WTC11 (cell line): ENCODE data around the gene BLOC1S4. TPM values are rescaled to one million over a fixed set of nuclear protein-coding genes. Genes with fewer than 3 reads are reported as not detected.

Experiments
- ATAC-seq: fragments of 200-7000 bp; cut with Tn5 transposase; 2 replicates; pipeline ENCODE4 v1.10.0; 2021; ENCODE audit warnings: mild to moderate bottlenecking, moderate library complexity
- CTCF ChIA-PET: fragments of 300-600 bp; sonication (Branson Sonifier 250); formaldehyde crosslinking; loops from one replicate; lab custom pipeline; 2021; ENCODE audit warnings: antibody characterized with exemption; lab: Charles Lee
- POLR2A ChIA-PET: fragments of 350-600 bp; sonication (Branson Sonifier 250); formaldehyde crosslinking; loops from one replicate; lab custom pipeline; 2021; ENCODE audit warnings: antibody characterized with exemption; lab: Charles Lee
- DNase-seq: peaks from one replicate; pipeline ENCODE4 v3.0.0; 2021; ENCODE audit warnings: low spot score
- H3K27ac Mint-ChIP-seq: 2 replicates; pipeline ENCODE4 v1.8.0; 2021; ENCODE audit warnings: mixed read lengths
- H3K27me3 Mint-ChIP-seq: 2 replicates; pipeline ENCODE4 v1.8.0; 2021; ENCODE audit warnings: low read depth, mild to moderate bottlenecking, moderate library complexity, mixed read lengths
- H3K36me3 Mint-ChIP-seq: 2 replicates; pipeline ENCODE4 v1.8.0; 2021; ENCODE audit warnings: mixed read lengths
- H3K4me1 Mint-ChIP-seq: 2 replicates; pipeline ENCODE4 v1.8.0; 2022; ENCODE audit warnings: mixed read lengths
- H3K4me3 Mint-ChIP-seq: 2 replicates; pipeline ENCODE4 v1.8.0; 2021; ENCODE audit warnings: mild to moderate bottlenecking, moderate library complexity, mixed read lengths
- H3K9me3 Mint-ChIP-seq: 2 replicates; pipeline ENCODE4 v1.8.0; 2021; ENCODE audit warnings: mixed read lengths
- ELF4 ChIP-seq: sonication (generic); formaldehyde crosslinking; IDR thresholded peaks from 2 replicates; pipeline ENCODE4 v1.8.1; 2022; ENCODE audit warnings: low read depth, mild to moderate bottlenecking, moderate library complexity, missing genetic modification reagents
- HMGA2 ChIP-seq: fragments of 250-450 bp; sonication (Bioruptor Pico); IDR thresholded peaks from 2 replicates; pipeline ENCODE4 v1.4.0; 2021; ENCODE audit warnings: mild to moderate bottlenecking, moderate library complexity
- NFE2L1 ChIP-seq: sonication (generic); formaldehyde crosslinking; IDR thresholded peaks from 2 replicates; pipeline ENCODE4 v1.8.1; 2023; ENCODE audit warnings: missing genetic modification reagents
- RORB ChIP-seq: fragments of 250-450 bp; sonication (Bioruptor Pico); IDR thresholded peaks from 2 replicates; pipeline ENCODE4 v1.9.0; 2021; ENCODE audit warnings: mild to moderate bottlenecking
- SOX15 ChIP-seq: fragments of 250-450 bp; sonication (Bioruptor Pico); IDR thresholded peaks from 2 replicates; pipeline ENCODE4 v1.9.0; 2021; ENCODE audit warnings: mild to moderate bottlenecking
- TEAD4 ChIP-seq: sonication (generic); formaldehyde crosslinking; IDR thresholded peaks from 2 replicates; pipeline ENCODE4 v1.8.0; 2022; ENCODE audit warnings: mild to moderate bottlenecking, missing genetic modification reagents
- ZBTB21 ChIP-seq: sonication (generic); formaldehyde crosslinking; IDR thresholded peaks from 2 replicates; pipeline ENCODE4 v1.8.1; 2023; ENCODE audit warnings: mild to moderate bottlenecking, missing genetic modification reagents, borderline replicate concordance
- total RNA-seq: library from RNA; stranded (reverse); gene quantifications from 3 replicates; pipeline ENCODE4 v1.2.3, GENCODE V29; 2021
- TF ChIP-seq, protein P1 (sequence below): sonication (generic); formaldehyde crosslinking; IDR thresholded peaks from 2 replicates; pipeline ENCODE4 v1.8.0; 2022; ENCODE audit warnings: mild to moderate bottlenecking, missing genetic modification reagents
- TF ChIP-seq, protein P2 (sequence below): fragments of 250-450 bp; sonication (Bioruptor Pico); IDR thresholded peaks from 2 replicates; pipeline ENCODE4 v1.8.0; 2021; ENCODE audit warnings: mild to moderate bottlenecking
- TF ChIP-seq, protein P3 (sequence below): sonication (generic); formaldehyde crosslinking; IDR thresholded peaks from 2 replicates; pipeline ENCODE4 v1.8.0; 2022; ENCODE audit warnings: mild to moderate bottlenecking, missing genetic modification reagents
- TF ChIP-seq, protein P4 (sequence below): sonication (generic); formaldehyde crosslinking; IDR thresholded peaks from 2 replicates; pipeline ENCODE4 v1.8.1; 2023; ENCODE audit warnings: mild to moderate bottlenecking, missing genetic modification reagents, moderate library complexity
- TF ChIP-seq, protein P5 (sequence below): sonication (generic); formaldehyde crosslinking; IDR thresholded peaks from 2 replicates; pipeline ENCODE4 v1.8.1; 2023; ENCODE audit warnings: mild to moderate bottlenecking, missing genetic modification reagents

The BLOC1S4 gene
- total RNA-seq, 1 experiment from 2014 or later, result 21.4 TPM

DNA sequence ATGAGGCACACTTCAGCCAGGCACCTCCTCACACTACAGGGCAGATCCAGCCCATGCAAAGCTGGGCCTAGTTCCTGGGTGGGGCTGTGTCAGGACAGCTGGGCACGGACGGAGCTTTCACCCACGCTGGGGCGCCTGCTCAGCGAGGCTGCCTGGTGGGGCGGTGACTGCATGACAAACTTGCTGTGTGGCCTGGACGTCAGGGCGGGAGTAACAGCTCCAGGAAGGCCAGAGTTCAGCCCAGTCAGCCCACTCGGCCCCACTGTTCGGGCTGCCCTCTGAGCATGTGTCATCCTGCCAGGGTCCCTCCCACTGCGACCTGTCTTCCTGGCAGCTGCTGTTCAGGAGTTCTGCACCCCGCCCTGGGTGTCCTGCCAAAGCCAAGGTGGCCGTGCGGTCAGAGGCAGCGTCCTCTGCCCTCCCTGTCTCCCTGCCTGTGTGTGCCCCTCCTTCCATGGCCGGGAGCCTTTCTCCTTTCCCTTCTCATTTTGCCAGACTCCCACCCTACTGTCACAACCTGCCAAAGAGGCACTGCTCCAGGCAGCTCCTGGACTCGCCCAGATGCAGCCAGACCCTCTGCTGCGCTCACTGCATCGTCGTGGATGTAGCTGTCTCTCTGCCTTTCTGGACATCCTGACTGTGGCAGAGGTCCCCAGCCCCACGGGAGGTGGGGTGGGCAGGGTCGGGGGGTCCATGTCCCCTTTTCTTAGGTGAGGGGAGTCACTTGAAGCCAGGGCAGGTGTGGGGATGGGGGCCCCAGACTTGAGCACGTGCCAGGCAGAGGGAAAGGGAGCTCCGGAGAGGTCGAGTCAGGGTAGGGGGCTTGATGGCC lies 33.6 kb downstream of the BLOC1S4 start (continued):
- TF ChIP-seq HMGA2 (CRISPR knock-in tag) (no peak), ELF4 (CRISPR knock-in tag) (no peak)
- TF ChIP-seq, protein P1, sequence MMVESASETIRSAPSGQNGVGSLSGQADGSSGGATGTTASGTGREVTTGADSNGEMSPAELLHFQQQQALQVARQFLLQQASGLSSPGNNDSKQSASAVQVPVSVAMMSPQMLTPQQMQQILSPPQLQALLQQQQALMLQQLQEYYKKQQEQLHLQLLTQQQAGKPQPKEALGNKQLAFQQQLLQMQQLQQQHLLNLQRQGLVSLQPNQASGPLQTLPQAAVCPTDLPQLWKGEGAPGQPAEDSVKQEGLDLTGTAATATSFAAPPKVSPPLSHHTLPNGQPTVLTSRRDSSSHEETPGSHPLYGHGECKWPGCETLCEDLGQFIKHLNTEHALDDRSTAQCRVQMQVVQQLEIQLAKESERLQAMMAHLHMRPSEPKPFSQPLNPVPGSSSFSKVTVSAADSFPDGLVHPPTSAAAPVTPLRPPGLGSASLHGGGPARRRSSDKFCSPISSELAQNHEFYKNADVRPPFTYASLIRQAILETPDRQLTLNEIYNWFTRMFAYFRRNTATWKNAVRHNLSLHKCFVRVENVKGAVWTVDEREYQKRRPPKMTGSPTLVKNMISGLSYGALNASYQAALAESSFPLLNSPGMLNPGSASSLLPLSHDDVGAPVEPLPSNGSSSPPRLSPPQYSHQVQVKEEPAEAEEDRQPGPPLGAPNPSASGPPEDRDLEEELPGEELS (CRISPR knock-in tag), result no peak
- TF ChIP-seq, protein P2, sequence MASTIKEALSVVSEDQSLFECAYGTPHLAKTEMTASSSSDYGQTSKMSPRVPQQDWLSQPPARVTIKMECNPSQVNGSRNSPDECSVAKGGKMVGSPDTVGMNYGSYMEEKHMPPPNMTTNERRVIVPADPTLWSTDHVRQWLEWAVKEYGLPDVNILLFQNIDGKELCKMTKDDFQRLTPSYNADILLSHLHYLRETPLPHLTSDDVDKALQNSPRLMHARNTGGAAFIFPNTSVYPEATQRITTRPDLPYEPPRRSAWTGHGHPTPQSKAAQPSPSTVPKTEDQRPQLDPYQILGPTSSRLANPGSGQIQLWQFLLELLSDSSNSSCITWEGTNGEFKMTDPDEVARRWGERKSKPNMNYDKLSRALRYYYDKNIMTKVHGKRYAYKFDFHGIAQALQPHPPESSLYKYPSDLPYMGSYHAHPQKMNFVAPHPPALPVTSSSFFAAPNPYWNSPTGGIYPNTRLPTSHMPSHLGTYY (CRISPR knock-in tag), result no peak
- TF ChIP-seq, all 79 proteins: peak for 0

DNA sequence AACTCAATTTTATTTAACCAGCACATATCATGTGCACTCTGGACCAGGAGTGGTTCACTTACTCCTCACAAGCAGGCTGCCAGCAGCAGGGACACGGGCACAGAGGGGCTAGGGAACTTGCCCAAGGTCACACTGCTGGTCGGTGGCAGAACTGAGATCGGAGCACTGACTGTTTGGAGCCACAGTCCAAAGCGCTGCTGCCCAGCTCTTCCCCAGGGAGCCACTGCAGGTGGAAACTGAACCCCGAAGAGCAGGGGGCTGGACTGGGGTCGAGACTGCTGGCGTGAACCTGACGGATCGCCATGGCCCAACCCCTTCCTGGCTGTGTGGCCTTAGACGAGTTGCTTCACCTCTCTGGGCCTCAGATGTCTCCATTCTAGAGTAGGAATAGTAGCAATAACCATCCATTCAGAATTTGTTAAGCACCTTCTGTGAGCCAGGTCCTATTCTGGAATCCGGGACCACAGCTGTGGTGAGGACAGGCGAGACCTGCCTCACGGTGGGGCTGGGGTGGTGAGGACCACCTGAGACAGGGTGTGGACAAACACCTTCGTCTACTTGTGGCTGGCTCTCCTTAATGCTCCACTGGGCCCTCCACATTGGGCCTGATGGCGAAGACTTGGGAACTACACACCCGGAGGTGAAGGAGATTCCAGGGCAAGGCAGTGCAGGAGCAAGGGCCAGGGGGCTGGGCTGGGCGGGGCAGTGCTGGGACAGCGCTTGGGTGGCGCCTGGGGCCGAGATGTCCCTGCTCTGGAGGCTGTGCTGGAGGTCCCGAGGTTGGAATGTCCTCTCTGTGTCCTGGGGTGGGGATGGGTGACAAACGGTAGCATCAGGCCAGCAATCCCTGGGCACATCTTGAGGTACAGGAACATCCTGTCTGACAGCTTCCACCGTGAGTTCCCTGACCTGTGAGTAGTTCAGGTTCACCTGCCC lies 34.6 kb downstream of the BLOC1S4 start:
- DNase-seq (no peak), ATAC-seq (no peak)
- Mint-ChIP-seq H3K9me3 (no peaks in the 10 kb centered on the region), H3K27me3 (no peaks in the 10 kb centered on the region; the same call in 1 of the 2 replicates), H3K36me3 (no peaks in the 10 kb centered on the region), H3K27ac (peak overlapping the region; percentile 82), H3K4me1 (0 out of 2 replicates have a peak, but pooled peaks cover 4% of the 10 kb centered on the region), H3K4me3 (no peak overlapping the region)
- ChIA-PET CTCF (interaction anchor here (1.0 kb wide), 2 partner anchors 123 to 293 kb away, joined by 3 to 5 read pairs; partner anchors contain the start of gene TADA2B), POLR2A (no interaction called here)
- TF ChIP-seq, protein P3, sequence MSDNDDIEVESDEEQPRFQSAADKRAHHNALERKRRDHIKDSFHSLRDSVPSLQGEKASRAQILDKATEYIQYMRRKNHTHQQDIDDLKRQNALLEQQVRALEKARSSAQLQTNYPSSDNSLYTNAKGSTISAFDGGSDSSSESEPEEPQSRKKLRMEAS, result no peak
- TF ChIP-seq NFE2L1 (CRISPR knock-in tag) (no peak), TEAD4 (no peak)
- TF ChIP-seq, protein P4, sequence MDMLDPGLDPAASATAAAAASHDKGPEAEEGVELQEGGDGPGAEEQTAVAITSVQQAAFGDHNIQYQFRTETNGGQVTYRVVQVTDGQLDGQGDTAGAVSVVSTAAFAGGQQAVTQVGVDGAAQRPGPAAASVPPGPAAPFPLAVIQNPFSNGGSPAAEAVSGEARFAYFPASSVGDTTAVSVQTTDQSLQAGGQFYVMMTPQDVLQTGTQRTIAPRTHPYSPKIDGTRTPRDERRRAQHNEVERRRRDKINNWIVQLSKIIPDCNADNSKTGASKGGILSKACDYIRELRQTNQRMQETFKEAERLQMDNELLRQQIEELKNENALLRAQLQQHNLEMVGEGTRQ (CRISPR knock-in tag), result no peak

DNA sequence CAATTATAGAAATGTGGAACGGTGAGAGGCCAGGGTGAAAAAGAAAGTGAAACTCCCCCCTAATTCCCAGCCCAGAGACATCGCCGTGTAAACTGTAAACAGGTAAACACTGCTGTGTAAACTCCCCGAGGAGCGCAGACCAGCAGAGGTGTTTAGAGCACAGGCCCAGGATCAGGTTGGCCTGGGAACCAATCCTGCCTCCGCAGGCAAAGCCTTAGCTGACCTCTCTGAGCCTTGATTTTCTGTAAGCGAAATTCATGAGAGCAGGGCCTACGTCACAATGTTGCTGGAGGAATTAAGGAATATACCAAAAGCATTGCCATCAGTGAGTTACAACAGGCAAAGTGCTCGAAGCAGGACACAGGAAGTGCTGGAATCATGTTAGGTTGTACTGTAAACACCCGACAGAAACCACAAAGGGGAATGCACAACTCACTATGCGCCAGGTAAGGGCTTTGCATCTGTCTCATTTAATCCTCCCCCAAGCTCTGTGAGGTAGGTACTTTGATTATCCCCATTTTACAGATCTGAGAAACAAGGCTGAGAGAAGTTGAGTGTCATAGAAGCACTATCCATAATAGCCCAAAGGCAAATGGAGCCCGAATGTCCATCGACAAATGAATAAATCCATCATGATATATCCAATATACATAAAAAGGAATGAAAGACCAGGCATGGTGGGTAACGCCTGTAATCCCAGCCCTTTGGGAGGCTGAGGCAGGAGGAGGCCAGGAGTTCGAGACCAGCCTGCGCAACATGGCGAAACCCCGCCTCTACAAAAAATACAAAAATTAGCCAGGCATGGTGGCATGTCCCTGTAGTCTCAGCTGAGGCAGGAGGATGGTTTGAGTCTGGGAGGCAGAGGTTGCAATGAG lies 35.9 kb downstream of the BLOC1S4 start:
- ATAC-seq (no peak), DNase-seq (no peak)
- ChIA-PET CTCF (no interaction called here), POLR2A (no interaction called here)
- no peak for TF ChIP-seq ZBTB21 (CRISPR knock-in tag)
- TF ChIP-seq, protein P5, sequence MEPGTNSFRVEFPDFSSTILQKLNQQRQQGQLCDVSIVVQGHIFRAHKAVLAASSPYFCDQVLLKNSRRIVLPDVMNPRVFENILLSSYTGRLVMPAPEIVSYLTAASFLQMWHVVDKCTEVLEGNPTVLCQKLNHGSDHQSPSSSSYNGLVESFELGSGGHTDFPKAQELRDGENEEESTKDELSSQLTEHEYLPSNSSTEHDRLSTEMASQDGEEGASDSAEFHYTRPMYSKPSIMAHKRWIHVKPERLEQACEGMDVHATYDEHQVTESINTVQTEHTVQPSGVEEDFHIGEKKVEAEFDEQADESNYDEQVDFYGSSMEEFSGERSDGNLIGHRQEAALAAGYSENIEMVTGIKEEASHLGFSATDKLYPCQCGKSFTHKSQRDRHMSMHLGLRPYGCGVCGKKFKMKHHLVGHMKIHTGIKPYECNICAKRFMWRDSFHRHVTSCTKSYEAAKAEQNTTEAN (CRISPR knock-in tag), result no peak
- no peak for TF ChIP-seq RORB (CRISPR knock-in tag)
- no peak for TF ChIP-seq SOX15 (CRISPR knock-in tag)
- Mint-ChIP-seq H3K4me1 (0 out of 2 replicates have a peak, but pooled peaks cover 4% of the 10 kb centered on the region), H3K9me3 (no peaks in the 10 kb centered on the region), H3K4me3 (no peak overlapping the region), H3K27ac (peak overlapping the region; percentile 9; the same call in 1 of the 2 replicates), H3K36me3 (no peaks in the 10 kb centered on the region), H3K27me3 (no peaks in the 10 kb centered on the region; the same call in 1 of the 2 replicates)
